Keratinocyte (primary cell): ENCODE measurements around the gene PNCK. TPM values are rescaled to one million over a fixed set of nuclear protein-coding genes. Genes with fewer than 3 reads are reported as not detected.

Experiments used
- DNase-seq: peaks from one replicate; pipeline ENCODE4 v3.0.0-alpha.2; 2011; ENCODE audit warnings: low read depth, missing footprints, low spot score
- FAIRE-seq: peaks from 2 replicates; lab custom pipeline; 2011; peaks lifted over from hg19 to GRCh38; lab: Jason Lieb, UNC
- H2AFZ ChIP-seq: 2 replicates; pipeline ENCODE4 v1.6.0; 2012; ENCODE audit warnings: low read length, control low read depth, inconsistent platforms; ENCODE audit not compliant: control insufficient read depth
- H3K27ac ChIP-seq: 2 replicates; pipeline ENCODE4 v1.5.1; 2011; ENCODE audit warnings: low read length; ENCODE audit not compliant: control insufficient read depth, insufficient read depth
- H3K27me3 ChIP-seq: 3 replicates; pipeline ENCODE4 v1.6.0; 2011; ENCODE audit warnings: low read length; ENCODE audit not compliant: control insufficient read depth, insufficient read depth; ENCODE audit errors: extremely low read depth
- H3K36me3 ChIP-seq, 2 experiments: 2 replicates in 1 of 2; 3 replicates in 1 of 2; pipeline ENCODE4 v1.5.1; 2011; ENCODE audit warnings: low read length in 2 of 2, mild to moderate bottlenecking in 1 of 2; ENCODE audit not compliant: control insufficient read depth in 2 of 2, insufficient read depth in 2 of 2; ENCODE audit errors: extremely low read depth in 1 of 2
- H3K4me1 ChIP-seq: 3 replicates; pipeline ENCODE4 v1.5.1; 2011; ENCODE audit warnings: low read length; ENCODE audit not compliant: control insufficient read depth, insufficient read depth; ENCODE audit errors: extremely low read depth
- H3K4me2 ChIP-seq: 3 replicates; pipeline ENCODE4 v1.6.0; 2011; ENCODE audit warnings: low read depth, low read length; ENCODE audit not compliant: control insufficient read depth, insufficient read depth; ENCODE audit errors: extremely low read depth
- H3K4me3 ChIP-seq, 3 experiments: fragments of 200-600 bp in 1 of 3; sonication (generic) in 1 of 3; 2 replicates in 2 of 3; 3 replicates in 1 of 3; pipeline ENCODE4 v1.5.1; 2011 to 2016; ENCODE audit warnings: low read length in 3 of 3, mild to moderate bottlenecking in 3 of 3, control low read depth in 2 of 3, inconsistent platforms in 1 of 3, low read depth in 1 of 3, mixed read lengths in 1 of 3, mixed run types in 1 of 3, moderate library complexity in 1 of 3; ENCODE audit not compliant: control insufficient read depth in 2 of 3, insufficient read depth in 2 of 3; ENCODE audit errors: extremely low read depth in 1 of 3
- H3K79me2 ChIP-seq: 2 replicates; pipeline ENCODE4 v1.6.0; 2012; ENCODE audit warnings: low read length; ENCODE audit not compliant: control insufficient read depth, insufficient read depth
- H3K9ac ChIP-seq: 3 replicates; pipeline ENCODE4 v1.6.0; 2011; ENCODE audit warnings: low read length; ENCODE audit not compliant: control insufficient read depth, insufficient read depth; ENCODE audit errors: extremely low read depth
- H3K9me1 ChIP-seq: 3 replicates; pipeline ENCODE4 v1.6.0; 2011; ENCODE audit warnings: low read length; ENCODE audit not compliant: control insufficient read depth, insufficient read depth; ENCODE audit errors: extremely low read depth
- H3K9me3 ChIP-seq: 2 replicates; pipeline ENCODE4 v1.5.1; 2012; ENCODE audit warnings: low read depth, low read length; ENCODE audit not compliant: control insufficient read depth
- H4K20me1 ChIP-seq: 3 replicates; pipeline ENCODE4 v1.6.0; 2011; ENCODE audit warnings: low read length; ENCODE audit not compliant: control insufficient read depth, insufficient read depth; ENCODE audit errors: extremely low read depth
- EZH2 ChIP-seq: IDR thresholded peaks from one replicate; pipeline ENCODE4 v1.6.1; 2012; ENCODE audit warnings: inconsistent platforms, mild to moderate bottlenecking, low read length, moderate library complexity
- dilution Hi-C: fragments of 300-500 bp; cut with MboI; formaldehyde crosslinking; loops from one replicate; pipeline ENCODE4 v1.7.0; 2020; ENCODE audit warnings: low sequenced_read_pairs; ENCODE audit not compliant: extremely low pct_ligation_motif_present
- polyA plus RNA-seq, 5 experiments: library from polyadenylated mRNA; depleted of rRNA in 3 of 5; stranded (reverse) in 3 of 5; stranded (forward) in 1 of 5; unstranded in 1 of 5; fragments of >200 nt; gene quantifications; 1 replicate in 1 of 5; 2 replicates in 3 of 5; 3 replicates in 1 of 5; pipeline versions ENCODE4 v1.2.1 to v1.2.3, GENCODE V29; 2011 to 2012; ENCODE audit warnings: missing spikeins in 2 of 5, low read depth in 1 of 5, low replicate concordance in 1 of 5
- TF ChIP-seq, protein P1 (sequence below), 3 experiments: IDR thresholded peaks in 1 of 3; conservative IDR thresholded peaks in 1 of 3; optimal IDR thresholded peaks in 1 of 3; 2 replicates in 2 of 3; 3 replicates in 1 of 3; pipeline versions ENCODE3 to v1.5.1; 2011; ENCODE audit warnings: low read length in 3 of 3, mild to moderate bottlenecking in 3 of 3, moderate library complexity in 2 of 3, control low read depth in 1 of 3, inconsistent platforms in 1 of 3; ENCODE audit not compliant: insufficient read depth in 2 of 3; ENCODE audit errors: extremely low read depth in 1 of 3

PNCK gene
- polyA plus RNA-seq, 1 donor (not counting 4 experiments of a cell fraction or from before 2014, with no cell fraction given): 0.24 TPM

DNA sequence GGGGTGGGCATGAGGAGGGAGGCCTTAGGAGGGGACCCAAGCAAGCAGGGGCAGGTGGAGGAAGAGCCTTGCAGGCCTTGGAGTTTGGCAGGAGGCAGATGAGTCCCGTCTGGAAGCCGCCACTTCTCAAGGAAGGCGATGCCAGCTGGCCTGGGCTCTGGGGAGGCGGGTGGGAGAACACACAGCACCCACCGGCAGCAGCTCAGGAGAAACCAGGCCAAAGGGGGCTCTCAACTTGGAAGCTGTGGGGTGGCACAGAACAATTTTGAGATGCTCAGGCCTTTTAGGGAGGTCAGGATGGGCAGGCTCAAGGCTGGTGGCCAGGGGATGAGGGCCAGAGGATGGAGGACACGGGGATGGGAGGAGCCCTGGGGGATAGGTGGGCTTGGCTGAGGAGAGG is 38.2 kb downstream of the PNCK start:
- TF ChIP-seq, protein P1, sequence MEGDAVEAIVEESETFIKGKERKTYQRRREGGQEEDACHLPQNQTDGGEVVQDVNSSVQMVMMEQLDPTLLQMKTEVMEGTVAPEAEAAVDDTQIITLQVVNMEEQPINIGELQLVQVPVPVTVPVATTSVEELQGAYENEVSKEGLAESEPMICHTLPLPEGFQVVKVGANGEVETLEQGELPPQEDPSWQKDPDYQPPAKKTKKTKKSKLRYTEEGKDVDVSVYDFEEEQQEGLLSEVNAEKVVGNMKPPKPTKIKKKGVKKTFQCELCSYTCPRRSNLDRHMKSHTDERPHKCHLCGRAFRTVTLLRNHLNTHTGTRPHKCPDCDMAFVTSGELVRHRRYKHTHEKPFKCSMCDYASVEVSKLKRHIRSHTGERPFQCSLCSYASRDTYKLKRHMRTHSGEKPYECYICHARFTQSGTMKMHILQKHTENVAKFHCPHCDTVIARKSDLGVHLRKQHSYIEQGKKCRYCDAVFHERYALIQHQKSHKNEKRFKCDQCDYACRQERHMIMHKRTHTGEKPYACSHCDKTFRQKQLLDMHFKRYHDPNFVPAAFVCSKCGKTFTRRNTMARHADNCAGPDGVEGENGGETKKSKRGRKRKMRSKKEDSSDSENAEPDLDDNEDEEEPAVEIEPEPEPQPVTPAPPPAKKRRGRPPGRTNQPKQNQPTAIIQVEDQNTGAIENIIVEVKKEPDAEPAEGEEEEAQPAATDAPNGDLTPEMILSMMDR (optimal IDR thresholded peaks at IDR 0.05 in 1 of 3, IDR thresholded peaks at IDR 0.05 in 1 of 3, conservative IDR thresholded peaks at IDR 0.05 in 1 of 3; ENCODE audit: extremely low read depth in 1 of 3, insufficient read depth in 2 of 3, low read length in 3 of 3): no peak
- TF ChIP-seq EZH2: no peak
- Histone ChIP-seq H2AFZ (no peak overlapping the region), H3K4me2 (no peak overlapping the region), H3K4me1 (peaks cover 3% of the 10 kb centered on the region), H3K27me3 (peaks cover 22% of the 10 kb centered on the region), H3K4me3 (no peak overlapping the region), H3K27ac (no peak overlapping the region), H3K79me2 (no peaks in the 10 kb centered on the region), H3K9me1 (no peaks in the 10 kb centered on the region), H3K36me3 (no peaks in the 10 kb centered on the region), H3K9ac (no peak overlapping the region), H3K9me3 (peaks cover 3% of the 10 kb centered on the region), H4K20me1 (no peaks in the 10 kb centered on the region)
- DNase-seq (no peak), FAIRE-seq (no peak)
- dilution Hi-C loops: no loop called here

DNA sequence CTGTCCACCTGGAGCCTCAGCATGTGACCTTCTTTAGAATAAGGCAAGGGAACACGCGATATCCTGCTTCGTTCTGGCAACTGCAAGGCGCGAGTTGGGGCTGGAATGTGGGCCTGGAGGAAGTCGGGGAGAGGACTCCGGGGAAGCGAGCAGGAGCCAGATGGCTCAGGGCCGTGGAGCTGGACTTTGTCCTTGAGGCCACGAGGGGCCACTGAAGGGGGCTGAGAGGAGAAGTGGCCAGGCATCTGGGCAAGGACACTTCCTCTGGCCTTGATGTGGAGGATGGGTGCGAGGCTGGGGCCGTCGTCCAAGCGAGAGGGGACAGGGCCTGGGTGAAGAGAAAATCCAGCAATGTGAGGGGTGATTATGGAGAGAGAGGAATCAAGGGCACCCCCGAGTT is 38.8 kb downstream of the PNCK start:
- Histone ChIP-seq H3K4me2 (no peak overlapping the region), H2AFZ (no peak overlapping the region), H3K79me2 (no peaks in the 10 kb centered on the region), H3K9me1 (no peaks in the 10 kb centered on the region), H3K9ac (no peak overlapping the region), H3K36me3 (no peaks in the 10 kb centered on the region), H3K27ac (no peak overlapping the region), H3K9me3 (peaks cover 3% of the 10 kb centered on the region), H3K4me1 (peaks cover 3% of the 10 kb centered on the region), H3K27me3 (peaks cover 16% of the 10 kb centered on the region), H4K20me1 (no peaks in the 10 kb centered on the region), H3K4me3 (no peak overlapping the region)
- dilution Hi-C loops: no loop called here
- no peak for DNase-seq
- TF ChIP-seq EZH2: no peak
- TF ChIP-seq, protein P1 (optimal IDR thresholded peaks at IDR 0.05 in 1 of 3, IDR thresholded peaks at IDR 0.05 in 1 of 3, conservative IDR thresholded peaks at IDR 0.05 in 1 of 3; ENCODE audit: extremely low read depth in 1 of 3, insufficient read depth in 2 of 3, low read length in 3 of 3): no peak
- FAIRE-seq: no peak
